GM19455 (cell line): ENCODE measurements around the gene NAALADL2.
"Not testable (repeated sequence)": the region's sequence is repeated elsewhere in the genome, so short reads cannot be mapped to it uniquely, and the experiment has no call there.

Experiments
- ATAC-seq: cut with Tn5 transposase; IDR thresholded peaks from one replicate; pipeline ENCODE4 v1.9.1; 2021; ENCODE audit not compliant: unreplicated experiment

The NAALADL2 gene

DNA sequence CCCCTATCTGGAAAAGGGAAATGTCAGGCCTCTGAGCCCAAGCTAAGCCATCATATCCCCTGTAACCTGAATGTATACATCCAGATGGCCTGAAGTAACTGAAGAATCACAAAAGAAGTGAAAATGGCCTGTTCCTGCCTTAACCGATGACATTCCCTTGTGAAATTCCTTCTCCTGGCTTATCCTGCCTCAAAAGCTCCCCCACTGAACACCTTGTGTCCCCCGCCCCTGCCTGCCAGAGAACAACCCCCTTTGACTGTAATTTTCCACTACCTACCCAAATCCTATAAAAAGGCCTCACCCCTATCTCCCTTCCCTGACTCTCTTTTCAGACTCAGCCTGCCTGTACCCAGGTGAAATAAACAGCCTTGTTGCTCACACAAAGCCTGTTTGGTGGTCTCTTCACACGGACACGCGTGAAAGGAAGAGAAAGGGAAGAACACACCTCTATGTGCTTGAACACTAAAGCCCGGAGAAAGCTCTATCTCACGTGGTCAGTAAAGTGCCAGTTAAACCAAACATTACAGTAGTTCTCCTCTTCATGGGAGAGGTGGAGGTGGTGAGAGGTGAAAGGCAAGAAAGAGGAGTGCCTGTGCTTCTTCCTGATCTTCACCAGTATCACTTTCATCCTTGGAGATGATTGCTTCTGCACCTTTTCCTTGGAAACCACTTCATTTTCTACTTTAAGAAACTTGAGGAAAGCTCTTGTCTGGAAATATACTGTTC lies 963.8 kb downstream of the NAALADL2 start:
- not testable (repeated sequence) for ATAC-seq

DNA sequence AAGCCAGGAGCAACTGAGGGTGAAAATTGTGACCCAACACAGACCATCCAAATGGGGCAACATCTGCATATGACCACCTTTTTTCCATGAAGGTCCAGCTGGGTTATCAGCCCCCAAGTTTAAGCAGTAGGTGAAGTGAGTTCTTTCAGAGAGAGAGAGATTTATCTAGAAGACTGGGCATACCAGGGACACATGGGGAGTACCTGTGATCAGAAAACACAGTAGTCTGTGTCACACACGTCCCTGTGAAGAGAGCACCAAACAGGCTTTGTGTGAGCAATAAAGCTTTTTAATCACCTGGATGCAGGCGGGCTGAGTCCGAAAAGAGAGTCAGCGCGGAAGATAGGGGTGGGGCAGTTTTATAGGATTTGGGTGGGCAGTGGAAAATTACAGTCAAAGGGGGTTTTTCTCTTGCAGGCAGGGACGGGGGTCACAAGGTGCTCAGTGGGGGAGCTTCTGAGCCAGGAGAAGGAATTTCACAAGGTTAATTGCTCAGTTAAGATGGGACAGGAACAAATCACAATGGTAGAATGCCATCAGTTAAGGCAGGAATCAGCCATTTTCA lies 966.0 kb downstream of the NAALADL2 start:
- ATAC-seq = not testable (repeated sequence)

- no peak for ATAC-seq
Observed at GRCh38 chr3:175826759-175827158, 967.6 kb downstream of the NAALADL2 start.

- ATAC-seq = not testable (repeated sequence)
Observed at GRCh38 chr3:175829809-175830208, 970.7 kb downstream of the NAALADL2 start.

GRCh38 chr3:175835763-175836162 lies 976.6 kb downstream of the NAALADL2 start:
- ATAC-seq = not testable (repeated sequence)

DNA sequence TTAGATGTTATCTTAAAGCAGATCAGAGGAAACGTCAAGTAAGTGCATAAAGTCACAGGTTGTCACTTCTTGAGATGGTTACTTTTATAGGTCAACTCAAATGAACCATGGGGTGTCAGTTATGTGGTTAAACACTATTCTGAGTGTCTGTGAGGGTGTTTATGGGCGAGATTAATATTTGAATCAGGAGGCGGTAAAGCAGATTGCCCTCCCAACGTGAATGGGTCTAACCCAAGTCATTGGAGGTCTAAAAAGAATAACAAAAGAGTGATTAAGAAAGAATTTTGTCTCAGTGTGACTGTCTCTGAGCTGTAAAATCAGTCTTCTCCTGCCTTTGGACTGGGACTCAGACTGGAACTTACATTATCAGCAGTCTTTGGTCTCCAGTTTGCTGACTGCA lies 977.5 kb downstream of the NAALADL2 start:
- ATAC-seq = no peak

DNA sequence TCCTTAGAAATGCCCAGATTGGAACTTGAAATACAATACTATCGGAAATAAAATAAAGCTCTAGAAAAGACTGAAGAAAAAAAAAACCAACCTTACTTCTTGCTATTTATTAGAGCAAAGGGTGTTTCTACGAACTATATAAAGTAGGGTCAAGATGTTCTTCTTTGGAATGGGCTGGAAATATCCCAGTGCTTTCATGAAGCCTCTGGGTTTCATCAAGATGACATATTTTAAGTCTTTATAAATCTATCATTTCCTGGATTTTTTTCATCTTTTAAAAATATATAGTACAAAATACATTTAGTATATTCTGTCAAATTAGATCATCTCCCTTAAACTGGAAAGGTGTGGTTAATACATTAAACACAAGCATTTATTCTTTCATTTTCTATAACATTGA lies 978.8 kb downstream of the NAALADL2 start:
- ATAC-seq = no peak

DNA sequence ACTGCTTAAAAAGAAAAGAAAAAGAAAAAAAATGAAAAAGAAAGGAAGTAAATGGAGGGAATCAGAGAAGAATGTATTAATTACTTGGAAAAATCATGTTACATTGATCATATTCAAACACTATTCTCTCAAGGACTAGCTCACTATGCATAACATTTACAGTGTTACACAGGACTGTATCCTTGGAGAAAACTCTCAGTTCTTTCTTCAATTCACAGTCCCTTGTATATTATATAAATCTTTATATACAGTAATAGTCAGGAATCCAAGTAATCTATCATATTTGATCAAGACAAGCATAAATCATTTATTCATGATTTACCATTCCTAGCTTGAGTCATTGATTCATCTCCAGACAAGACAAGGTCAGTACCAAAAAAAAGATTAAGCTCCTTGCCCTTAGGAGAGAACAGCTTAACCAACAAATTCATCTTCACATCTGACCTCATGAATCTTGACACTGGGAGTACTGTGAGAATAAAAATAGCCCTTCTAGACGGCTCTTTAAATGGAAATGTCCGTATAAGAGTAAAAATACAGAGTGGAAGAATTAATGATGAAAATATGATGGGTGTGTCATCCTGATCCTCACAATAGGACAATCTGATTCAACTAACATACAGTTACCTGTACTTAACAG lies 980.4 kb downstream of the NAALADL2 start:
- ATAC-seq = no peak

- no peak for ATAC-seq
Observed at GRCh38 chr3:175851541-175851940, 992.4 kb downstream of the NAALADL2 start.

DNA sequence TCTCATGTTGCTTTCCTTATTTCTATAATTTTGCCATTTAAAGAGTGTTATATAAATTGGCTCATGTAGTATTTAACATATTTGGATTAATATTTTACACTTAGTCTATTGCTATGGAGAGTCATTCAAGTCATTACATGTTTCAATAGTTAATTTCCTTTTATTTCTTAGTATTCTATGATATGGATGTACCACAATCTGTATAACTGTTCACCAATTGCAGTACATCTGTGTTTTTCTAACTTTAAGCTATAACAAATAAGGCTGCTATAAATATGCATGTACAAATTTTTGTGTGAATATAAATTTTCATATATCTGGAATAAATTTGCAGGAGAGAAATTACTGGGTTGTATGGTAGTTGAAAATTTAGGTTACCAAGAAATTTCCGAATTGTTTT lies 993.4 kb downstream of the NAALADL2 start:
- no peak for ATAC-seq

- no peak for ATAC-seq
Observed at GRCh38 chr3:175857666-175858270, 998.6 kb downstream of the NAALADL2 start.
